H9 (cell line): ENCODE measurements around the gene EOGT. TPM values are rescaled to one million over a fixed set of nuclear protein-coding genes. Genes with fewer than 3 reads are reported as not detected.

Source experiments
- DNase-seq: peaks from one replicate; pipeline ENCODE4 v3.0.0-alpha.2; 2017
- H2AFZ ChIP-seq: one replicate; pipeline ENCODE4 v1.6.1; 2013; ENCODE audit warnings: mild to moderate bottlenecking, low read length, control low read depth, moderate library complexity
- H2AK5ac ChIP-seq: 2 replicates; pipeline ENCODE4 v1.6.1; 2013; ENCODE audit warnings: low read length, control low read depth, mixed read lengths; ENCODE audit not compliant: insufficient read length
- H2BK120ac ChIP-seq: one replicate; pipeline ENCODE4 v1.6.1; 2013; ENCODE audit warnings: low read depth, mild to moderate bottlenecking, low read length, control low read depth, inconsistent platforms; ENCODE audit not compliant: poor library complexity, severe bottlenecking
- H2BK12ac ChIP-seq: 2 replicates; pipeline ENCODE4 v1.6.1; 2013; ENCODE audit warnings: low read length, control low read depth, mixed read lengths, low read depth; ENCODE audit not compliant: insufficient read length
- H2BK15ac ChIP-seq: 2 replicates; pipeline ENCODE4 v1.6.1; 2013; ENCODE audit warnings: low read depth, low read length, control low read depth
- H2BK20ac ChIP-seq: one replicate; pipeline ENCODE4 v1.6.1; 2013; ENCODE audit warnings: low read depth, mild to moderate bottlenecking, low read length, control low read depth, inconsistent platforms; ENCODE audit not compliant: poor library complexity, severe bottlenecking
- H2BK5ac ChIP-seq: 2 replicates; pipeline ENCODE4 v1.6.1; 2013; ENCODE audit warnings: low read length, control low read depth, mixed read lengths; ENCODE audit not compliant: insufficient read length
- H3K14ac ChIP-seq: 2 replicates; pipeline ENCODE4 v1.6.1; 2013; ENCODE audit warnings: low read length, control low read depth; ENCODE audit not compliant: insufficient read depth
- H3K18ac ChIP-seq: 2 replicates; pipeline ENCODE4 v1.6.1; 2013; ENCODE audit warnings: low read depth, mild to moderate bottlenecking, mixed read lengths, low read length, control low read depth; ENCODE audit not compliant: insufficient read length
- H3K23ac ChIP-seq: 2 replicates; pipeline ENCODE4 v1.6.1; 2013; ENCODE audit warnings: low read length, control low read depth, mixed read lengths, low read depth; ENCODE audit not compliant: insufficient read length
- H3K23me2 ChIP-seq: 2 replicates; pipeline ENCODE4 v1.6.1; 2013; ENCODE audit warnings: low read depth, mild to moderate bottlenecking, mixed read lengths, low read length, control low read depth; ENCODE audit not compliant: insufficient read length, poor library complexity, severe bottlenecking
- H3K27ac ChIP-seq: 2 replicates; pipeline ENCODE4 v1.5.1; 2013; ENCODE audit warnings: low read length, control low read depth, mixed read lengths, low read depth; ENCODE audit not compliant: insufficient read length
- H3K27me3 ChIP-seq: 2 replicates; pipeline ENCODE4 v1.6.1; 2013; ENCODE audit warnings: low read length, control low read depth, inconsistent platforms; ENCODE audit not compliant: insufficient read depth
- H3K4ac ChIP-seq: 2 replicates; pipeline ENCODE4 v1.6.1; 2013; ENCODE audit warnings: low read depth, mild to moderate bottlenecking, control low read depth, inconsistent platforms, low read length, moderate library complexity
- H3K4me1 ChIP-seq: 2 replicates; pipeline ENCODE4 v1.6.1; 2013; ENCODE audit warnings: low read length, control low read depth, inconsistent platforms; ENCODE audit not compliant: insufficient read depth
- H3K4me2 ChIP-seq: 2 replicates; pipeline ENCODE4 v1.6.1; 2013; ENCODE audit warnings: low read length, control low read depth, mixed read lengths; ENCODE audit not compliant: insufficient read length, insufficient read depth
- H3K56ac ChIP-seq: 2 replicates; pipeline ENCODE4 v1.6.1; 2013; ENCODE audit warnings: low read depth, mild to moderate bottlenecking, mixed read lengths, low read length, control low read depth; ENCODE audit not compliant: insufficient read length
- H3K79me1 ChIP-seq: 2 replicates; pipeline ENCODE4 v1.6.1; 2013; ENCODE audit warnings: low read depth, mild to moderate bottlenecking, moderate library complexity, low read length, control low read depth, inconsistent platforms; ENCODE audit not compliant: insufficient read depth, poor library complexity, severe bottlenecking
- H3K79me2 ChIP-seq: 2 replicates; pipeline ENCODE4 v1.6.1; 2013; ENCODE audit warnings: low read length, control low read depth, inconsistent platforms; ENCODE audit not compliant: insufficient read depth
- H3K9ac ChIP-seq: 2 replicates; pipeline ENCODE4 v1.6.1; 2013; ENCODE audit warnings: low read length, control low read depth, mixed read lengths; ENCODE audit not compliant: insufficient read length; ENCODE audit errors: extremely low read depth
- H3K9me3 ChIP-seq: one replicate; pipeline ENCODE4 v1.6.1; 2013; ENCODE audit warnings: low read depth, low read length, inconsistent platforms; ENCODE audit not compliant: control insufficient read depth
- H3T11ph ChIP-seq: one replicate; pipeline ENCODE4 v1.6.1; 2013; ENCODE audit warnings: mild to moderate bottlenecking, low read length, control low read depth, inconsistent platforms
- H4K20me1 ChIP-seq: one replicate; pipeline ENCODE4 v1.6.1; 2013; ENCODE audit not compliant: control insufficient read depth, insufficient read length, insufficient read depth
- H4K5ac ChIP-seq: 2 replicates; pipeline ENCODE4 v1.6.1; 2013; ENCODE audit warnings: low read depth, mild to moderate bottlenecking, mixed read lengths, low read length, control low read depth; ENCODE audit not compliant: insufficient read length
- H4K8ac ChIP-seq: replicated peaks from 2 replicates; pipeline ENCODE4 v1.6.1; 2013; ENCODE audit warnings: low read length, control low read depth, mixed read lengths, low read depth; ENCODE audit not compliant: insufficient read length
- H4K91ac ChIP-seq: 2 replicates; pipeline ENCODE4 v1.6.1; 2013; ENCODE audit warnings: low read depth, mild to moderate bottlenecking, moderate library complexity, mixed read lengths, low read length, control low read depth; ENCODE audit not compliant: insufficient read length
- H3K27ac Mint-ChIP-seq, 3 experiments: 2 replicates in 2 of 3; 3 replicates in 1 of 3; pipeline ENCODE4 v1.8.0; 2020 to 2021; ENCODE audit warnings: mixed read lengths in 3 of 3, mild to moderate bottlenecking in 1 of 3, moderate library complexity in 1 of 3
- H3K27me3 Mint-ChIP-seq: 2 replicates; pipeline ENCODE4 v1.8.0; 2021; ENCODE audit warnings: low read depth, mild to moderate bottlenecking, moderate library complexity, mixed read lengths
- H3K36me3 Mint-ChIP-seq, 3 experiments: 2 replicates in 2 of 3; 3 replicates in 1 of 3; pipeline ENCODE4 v1.8.0; 2020 to 2021; ENCODE audit warnings: low read depth in 3 of 3, mixed read lengths in 3 of 3; ENCODE audit not compliant: insufficient read depth in 1 of 3
- H3K4me1 Mint-ChIP-seq, 2 experiments: 2 replicates each; pipeline ENCODE4 v1.8.0; 2020; ENCODE audit warnings: mixed read lengths in 2 of 2
- H3K4me3 Mint-ChIP-seq, 2 experiments: 2 replicates in 1 of 2; 3 replicates in 1 of 2; pipeline ENCODE4 v1.8.0; 2020 to 2021; ENCODE audit warnings: mild to moderate bottlenecking in 2 of 2, mixed read lengths in 2 of 2, moderate library complexity in 1 of 2
- H3K9me3 Mint-ChIP-seq, 2 experiments: 2 replicates in 1 of 2; 3 replicates in 1 of 2; pipeline ENCODE4 v1.8.0; 2020; ENCODE audit warnings: mild to moderate bottlenecking in 2 of 2, mixed read lengths in 2 of 2, moderate library complexity in 1 of 2
- CTCF ChIP-seq: fragments of 200-600 bp; sonication (generic); conservative IDR thresholded peaks from 3 replicates; pipeline ENCODE4 v1.8.0; 2021; ENCODE audit warnings: antibody characterized with exemption, mild to moderate bottlenecking
- WGBS: extraction: QIAGEN DNeasy Blood & Tissue Kit; methylation state at CpG from one replicate; pipeline ENCODE4 v1.1.7; 2013; ENCODE audit warnings: missing lambda C conversion rate, low lambda C conversion rate, mixed read lengths; ENCODE audit not compliant: insufficient read length; ENCODE audit errors: extremely low coverage; 5-methylcytosine and 5-hydroxymethylcytosine counted together
- total RNA-seq: library from RNA; stranded (reverse); gene quantifications from 2 replicates; pipeline ENCODE4 v1.2.1, GENCODE V29; 2021

EOGT gene
- total RNA-seq, 1 experiment from 2014 or later, result 30.5 TPM

DNA sequence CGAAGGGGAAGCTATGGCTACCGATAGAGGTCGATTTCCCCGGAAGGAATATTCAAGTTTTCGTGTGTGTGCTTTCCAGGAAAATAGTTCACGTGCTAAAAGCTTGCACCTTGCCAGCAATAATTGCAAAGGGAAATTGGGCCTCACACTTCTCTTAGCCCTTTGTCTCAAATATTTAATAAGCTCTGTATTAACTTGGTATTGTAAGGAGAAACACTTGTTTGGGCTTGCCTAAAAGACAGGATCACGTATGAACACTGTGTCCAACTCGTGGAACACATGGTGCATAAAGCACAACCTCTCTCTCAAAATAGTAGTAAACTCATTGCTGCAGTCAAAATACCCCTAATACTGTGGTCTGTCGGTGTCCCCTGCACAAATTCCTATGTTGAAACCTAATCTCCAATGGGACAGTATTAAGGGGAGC lies 39.0 kb upstream of the EOGT start:
- no peak overlapping the region for H2BK20ac ChIP-seq
- no peak overlapping the region for H4K91ac ChIP-seq
- Mint-ChIP-seq H3K4me1 (peaks cover 11% of the 10 kb centered on the region in 2 experiments), H3K4me3 (peak overlapping the region; percentile 97), H3K27me3 (no peaks in the 10 kb centered on the region; the same call in 1 of the 2 replicates), H3K9me3 (no peaks in the 10 kb centered on the region), H3K27ac (peak overlapping the region; percentile 94 to 97 (median 95)), H3K36me3 (peaks cover 8 to 29% (median 29%) of the 10 kb centered on the region in 3 experiments; a peak in 6 of 7 replicates)
- H3K23me2 ChIP-seq, result peaks cover 4% of the 10 kb centered on the region
- H3K9ac ChIP-seq, result peak overlapping the region; percentile 65
- no peak overlapping the region for H2BK15ac ChIP-seq
- no peaks in the 10 kb centered on the region for H3K27me3 ChIP-seq
- H2AFZ ChIP-seq, result peak overlapping the region; percentile 26
- peak overlapping the region; percentile 9 for H3K27ac ChIP-seq
- peaks cover 4% of the 10 kb centered on the region; the same call in 1 of the 2 replicates for H3K4me1 ChIP-seq
- peaks cover 4% of the 10 kb centered on the region for H3K79me1 ChIP-seq
- H4K8ac ChIP-seq, result no peak overlapping the region
- no peak overlapping the region for H2AK5ac ChIP-seq
- H3K14ac ChIP-seq, result no peak overlapping the region
- no peak overlapping the region for H3K56ac ChIP-seq
- DNase-seq, result no peak
- H4K20me1 ChIP-seq, result no peaks in the 10 kb centered on the region
- peak overlapping the region; percentile 95 for H3K4me2 ChIP-seq
- H3K23ac ChIP-seq, result no peak overlapping the region
- H3K9me3 ChIP-seq, result no peaks in the 10 kb centered on the region
- H3K18ac ChIP-seq, result peak overlapping the region; percentile 76
- H3K4ac ChIP-seq, result no peak overlapping the region
- peaks cover 5% of the 10 kb centered on the region; the same call in 1 of the 2 replicates for H3K79me2 ChIP-seq
- no peak overlapping the region for H4K5ac ChIP-seq
- H2BK5ac ChIP-seq, result no peak overlapping the region
- no peak overlapping the region for H3T11ph ChIP-seq
- no peak overlapping the region for H2BK120ac ChIP-seq
- WGBS, result no CpG with 5 or more reads among the region's 9 CpGs
- no peak overlapping the region for H2BK12ac ChIP-seq
- no peak for TF ChIP-seq CTCF
